GM12873 (cell line): Measurements from ENCODE around the gene EXOC4.

ENCODE experiments used
- CTCF ChIP-seq: IDR thresholded peaks from 2 replicates; pipeline ENCODE4 v1.5.1; 2012; ENCODE audit warnings: low read depth, mild to moderate bottlenecking, moderate library complexity, low read length, control low read depth; ENCODE audit not compliant: insufficient read depth; ENCODE audit errors: missing control alignments

The EXOC4 gene

GRCh38 chr7:133284092-133284491 lies 31.2 kb downstream of the EXOC4 start:
- no peak for TF ChIP-seq CTCF

- TF ChIP-seq CTCF = no peak
These were observed 36.1 kb downstream of the EXOC4 start for GRCh38 chr7:133288970-133289369.

- TF ChIP-seq CTCF = no peak
These were observed 37.2 kb downstream of the EXOC4 start for GRCh38 chr7:133290041-133290440.

- no peak for TF ChIP-seq CTCF
These were observed 37.9 kb downstream of the EXOC4 start for GRCh38 chr7:133290676-133291333.

GRCh38 chr7:133292631-133293030 lies 39.8 kb downstream of the EXOC4 start:
- no peak for TF ChIP-seq CTCF

- no peak for TF ChIP-seq CTCF
These were observed 40.7 kb downstream of the EXOC4 start for GRCh38 chr7:133293384-133294160.

- no peak for TF ChIP-seq CTCF
These were observed 41.4 kb downstream of the EXOC4 start for GRCh38 chr7:133294234-133294633.
